Activated CD4-positive, alpha-beta T cell treated with anti-CD3 and anti-CD28 coated beads, Interleukin-2, amount 50 U/mL, for 24 hours (primary cell): ENCODE measurements around the gene FPR2.
A peak's percentile ranks its signal among the peaks of the same experiment; 100 is the strongest.

Experiments used
- DNase-seq, 2 donors: peaks; one replicate each; pipeline ENCODE4 v3.0.0-alpha.2; 2020; ENCODE audit warnings: low read depth in 1 of 2, low spot score in 1 of 2

Gene FPR2

DNA sequence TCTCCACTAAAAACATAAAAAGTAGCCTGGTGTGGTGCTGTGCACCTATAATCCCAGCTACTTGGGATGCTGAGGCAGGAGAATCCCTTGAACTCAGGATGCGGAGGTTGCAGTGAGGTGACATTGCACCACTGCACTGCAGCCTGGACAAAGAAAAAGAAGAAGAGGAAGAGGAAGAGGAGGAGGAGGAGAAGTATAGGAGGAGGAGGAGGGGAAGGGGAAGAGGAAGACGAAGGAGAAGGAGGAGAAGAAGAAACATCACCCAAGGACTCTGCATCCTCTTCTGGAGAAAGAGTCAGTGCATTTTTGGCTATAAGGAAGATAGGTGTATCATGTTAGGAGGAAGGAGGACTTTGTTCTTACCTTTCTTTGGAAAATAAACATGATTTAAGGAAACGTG lies 21.0 kb downstream of the FPR2 start:
- DNase-seq: no peak

DNA sequence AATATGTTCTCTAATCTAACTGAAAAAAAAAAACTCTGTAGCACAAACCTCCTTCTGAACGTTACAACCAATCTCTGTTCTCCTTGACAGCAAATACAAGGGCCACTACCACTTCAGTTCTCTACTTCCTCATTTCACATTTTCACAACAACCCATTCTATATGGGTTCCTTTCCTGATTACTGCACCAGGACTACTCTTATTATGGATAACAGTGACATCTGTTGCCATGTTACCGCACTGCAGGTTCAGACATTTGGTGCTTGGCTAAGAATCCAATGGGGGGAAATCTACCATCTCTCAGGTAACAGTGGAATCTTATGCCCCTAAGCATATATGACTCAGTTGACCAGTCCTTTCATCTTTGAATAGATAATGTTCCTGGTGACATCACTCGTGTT lies 22.4 kb downstream of the FPR2 start:
- no peak for DNase-seq

DNA sequence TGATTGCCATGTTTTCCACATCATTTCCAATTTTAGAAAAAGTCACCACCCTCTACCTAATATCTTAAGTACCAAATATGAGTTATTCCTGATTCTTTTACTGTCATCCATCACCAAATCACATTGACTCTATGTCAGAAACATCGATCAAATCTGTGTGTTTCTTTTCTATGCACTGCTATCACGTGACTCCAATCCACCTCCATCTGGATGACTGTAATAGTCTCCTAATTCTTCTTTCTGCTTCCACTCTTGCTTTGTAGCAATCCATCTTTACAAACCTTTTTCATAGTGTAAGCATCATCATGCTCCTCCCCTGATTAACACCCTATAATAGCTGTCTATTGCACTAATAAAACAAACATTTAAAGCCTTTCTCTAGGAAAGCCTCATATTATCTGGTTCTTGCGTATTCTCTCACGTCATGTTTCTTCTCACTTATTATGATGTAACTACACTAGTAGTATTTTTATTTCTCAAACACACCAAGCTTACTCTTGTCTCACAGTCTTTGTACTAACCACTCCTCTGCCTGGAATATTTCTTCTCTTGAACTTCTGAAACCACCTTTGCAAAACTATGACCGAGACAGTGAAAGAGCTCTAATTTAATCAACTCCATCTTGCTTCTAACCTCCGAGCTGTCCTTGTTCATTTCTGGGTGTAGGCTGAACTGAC lies 23.3 kb downstream of the FPR2 start:
- no peak for DNase-seq

DNA sequence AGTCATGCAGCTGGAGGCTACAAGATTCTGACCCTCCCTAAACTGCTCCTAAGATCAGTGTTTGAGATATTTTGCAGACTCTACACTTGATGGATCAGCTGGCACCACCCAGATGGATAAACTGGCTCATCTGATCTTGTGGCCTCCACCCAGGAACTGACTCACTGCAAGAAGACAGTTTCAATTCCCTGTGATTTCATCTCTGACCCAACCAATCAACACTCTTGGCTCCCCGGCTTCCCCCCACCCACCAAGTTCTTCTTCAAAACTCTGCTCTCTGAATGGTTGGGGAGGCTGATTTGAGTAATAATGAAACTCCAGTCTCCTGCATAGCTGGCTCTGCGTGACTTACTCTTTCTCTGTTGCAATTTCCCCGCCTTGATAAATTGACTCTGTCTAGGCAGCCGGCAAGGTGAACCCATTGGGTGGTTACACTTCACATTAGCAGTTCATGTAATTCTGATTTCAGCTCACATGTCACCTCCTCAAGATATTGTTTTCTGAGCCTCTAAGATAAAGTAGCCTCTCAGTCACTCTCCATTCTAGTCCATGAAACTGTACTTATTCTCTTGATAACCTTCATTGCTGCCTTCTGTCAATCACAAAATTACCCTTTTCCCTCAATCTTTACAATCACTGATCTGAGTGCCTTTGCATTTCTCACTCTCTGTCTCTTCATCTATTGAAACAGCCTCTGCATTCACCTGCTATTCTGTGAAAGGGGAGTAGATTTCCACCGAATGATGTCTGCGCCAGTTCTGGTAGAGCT lies 24.1 kb downstream of the FPR2 start:
- DNase-seq: peak; percentile 5 to 59

DNA sequence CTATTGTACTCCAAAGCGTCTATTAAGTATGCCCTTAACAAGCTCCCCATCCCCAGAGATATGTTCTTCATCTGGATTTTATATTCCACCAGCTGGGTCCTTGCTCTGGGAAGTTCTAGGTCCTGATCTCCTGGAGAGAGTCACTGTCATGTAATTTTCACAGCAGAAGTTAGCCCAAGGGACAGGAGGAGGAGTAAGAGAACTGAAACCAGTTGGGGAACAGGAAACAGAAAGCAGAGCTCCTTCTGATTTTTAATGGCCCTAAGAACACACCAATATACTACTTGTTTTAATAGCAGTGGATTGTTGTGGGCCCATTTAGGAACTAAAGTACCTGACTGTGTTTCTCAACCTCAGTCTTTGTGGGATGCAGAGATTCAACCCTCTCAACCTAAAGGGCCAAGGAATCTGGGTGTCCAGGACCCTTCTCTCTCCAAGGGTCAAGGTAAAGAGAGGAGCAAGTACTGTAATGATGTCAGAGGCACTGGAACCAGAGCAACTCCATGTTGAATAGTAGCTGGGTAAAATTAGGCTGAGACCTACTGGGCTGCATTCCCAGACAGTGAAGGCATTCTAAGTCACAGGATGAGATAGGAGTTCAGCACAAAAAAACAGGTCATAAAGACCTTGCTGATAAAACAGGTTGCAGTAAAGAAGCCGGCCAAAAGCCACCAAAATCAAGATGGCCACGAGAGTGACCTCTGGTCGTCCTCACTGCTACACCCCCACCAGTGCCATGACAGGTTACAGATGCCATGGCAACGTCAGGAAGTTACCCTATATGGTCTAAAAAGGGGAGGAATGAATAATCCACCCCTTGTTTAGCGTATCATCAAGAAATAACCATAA lies 25.9 kb downstream of the FPR2 start:
- no peak for DNase-seq

DNA sequence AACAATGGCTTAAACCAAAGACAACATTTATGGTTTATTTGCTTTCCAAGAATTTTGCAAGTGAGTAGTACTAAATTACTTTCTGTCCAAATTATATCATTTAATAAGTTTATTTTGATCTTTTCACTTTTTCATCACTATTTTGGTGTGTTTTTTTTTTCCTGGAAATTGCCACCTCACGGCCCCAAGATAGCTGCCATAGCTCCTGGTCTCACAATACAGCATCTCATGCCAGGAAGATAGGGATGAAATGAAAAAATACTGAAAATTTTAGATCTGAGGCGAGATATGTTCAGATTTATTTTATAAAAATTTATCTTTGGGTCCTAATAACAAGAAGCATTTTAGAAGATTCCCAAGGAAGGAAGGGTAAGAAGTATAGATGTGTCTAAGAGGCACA lies 27.0 kb downstream of the FPR2 start:
- DNase-seq: no peak

DNA sequence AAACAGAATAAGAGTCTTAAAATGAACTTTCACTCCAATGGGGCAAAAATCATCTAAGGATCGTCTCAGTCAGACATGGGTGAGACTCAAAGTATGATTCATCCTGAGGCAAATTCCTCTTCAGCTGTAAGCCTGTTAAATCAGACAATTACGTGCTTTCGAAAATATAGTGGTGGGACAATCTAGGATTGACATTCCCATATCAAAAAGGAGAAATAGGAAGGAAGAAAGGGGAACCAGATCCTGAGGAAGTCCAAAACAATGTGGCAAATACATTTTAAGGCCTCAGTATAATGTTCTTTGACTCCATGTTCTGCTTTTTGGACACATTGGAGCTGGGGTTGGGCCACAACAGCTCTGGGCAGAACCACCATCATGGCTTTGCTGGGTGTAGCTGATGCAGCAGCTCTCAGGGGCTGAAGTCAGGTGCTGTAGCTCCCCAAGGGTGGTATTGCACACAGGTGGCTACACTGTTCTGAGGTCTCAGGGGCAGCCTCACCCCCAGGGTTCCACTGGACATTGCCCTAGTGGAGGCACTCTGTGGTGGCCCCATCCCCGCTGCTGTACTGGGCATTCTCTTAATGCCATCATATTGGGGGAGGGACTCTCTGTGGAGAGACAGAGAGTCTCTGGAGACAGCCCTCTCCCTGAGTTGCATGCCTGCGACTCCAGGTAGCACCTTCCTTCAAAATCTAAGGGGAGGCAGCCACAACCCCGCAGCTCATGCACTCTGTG lies 28.2 kb downstream of the FPR2 start:
- DNase-seq: no peak

DNA sequence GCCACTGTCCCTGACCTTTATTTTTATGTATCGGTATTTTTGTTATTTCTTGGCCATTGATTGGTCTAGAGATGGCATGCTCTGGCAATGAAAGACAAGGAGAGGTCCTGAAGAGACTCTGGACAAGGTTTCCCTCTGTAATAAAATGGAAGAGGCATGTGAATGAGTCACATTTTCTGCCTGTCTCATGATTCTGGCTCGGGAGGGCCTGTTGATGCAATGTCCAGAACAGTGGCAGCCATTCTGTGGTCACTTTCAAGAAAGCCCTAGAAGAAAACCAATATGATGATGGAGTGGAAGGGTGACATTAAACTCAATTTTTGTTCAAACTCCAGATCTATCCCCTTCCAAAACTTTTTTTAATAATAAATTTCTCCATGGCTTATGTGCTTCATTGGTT lies 32.0 kb downstream of the FPR2 start:
- DNase-seq: no peak

DNA sequence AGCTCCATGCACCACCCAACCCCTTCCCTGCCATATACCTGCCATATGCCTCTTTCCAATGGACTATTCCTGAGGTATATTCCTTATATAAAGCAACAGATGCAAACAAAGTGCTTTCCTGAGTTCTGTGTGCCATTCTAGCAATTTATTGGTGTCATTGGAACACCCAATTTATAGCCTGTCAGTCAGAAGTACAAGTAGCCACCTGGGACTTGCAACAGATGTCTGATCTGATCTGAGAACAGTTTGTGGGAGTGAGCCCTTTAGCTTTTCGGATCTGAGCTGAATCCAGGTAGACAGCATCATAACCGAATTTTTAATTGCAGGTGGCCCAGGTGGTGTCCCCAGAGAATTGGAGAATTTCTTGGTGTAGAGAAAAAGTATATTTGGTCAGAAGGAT lies 33.0 kb downstream of the FPR2 start:
- DNase-seq: no peak

DNA sequence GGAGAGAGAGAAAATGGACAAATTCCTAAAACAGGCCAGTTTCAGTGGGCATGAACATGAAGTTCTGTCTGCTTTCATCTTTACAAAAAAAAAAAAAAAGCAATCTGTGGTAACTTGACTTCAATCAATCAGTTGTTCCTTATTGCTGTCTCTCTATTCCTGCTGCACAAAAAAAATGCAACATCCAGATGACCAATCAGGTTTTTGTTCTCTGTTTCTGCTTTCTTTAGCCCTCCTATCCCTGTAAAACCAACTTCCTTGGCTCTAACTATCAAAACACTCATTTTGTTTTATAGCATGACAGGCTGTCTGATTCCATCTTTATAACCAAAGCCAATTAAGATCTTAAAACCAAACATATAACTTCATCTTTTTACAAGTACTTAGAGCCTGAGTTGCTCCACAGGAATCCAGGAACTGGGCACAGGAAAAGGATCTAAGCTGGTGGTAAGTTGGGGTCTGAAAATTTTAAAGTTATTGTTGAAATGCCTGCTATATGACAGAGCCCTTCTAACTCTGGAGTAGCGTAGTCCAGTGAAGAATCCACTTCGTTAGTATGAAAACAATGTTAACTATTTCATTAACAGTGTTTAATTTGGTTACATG lies 34.0 kb downstream of the FPR2 start, which contains the start of gene FPR3:
Gene FPR3, plus strand, starts transcription at position 273 of the 606 bp plus-strand sequence. CDS start 28,592 bp downstream, outside the sequence.
- no peak for DNase-seq

DNA sequence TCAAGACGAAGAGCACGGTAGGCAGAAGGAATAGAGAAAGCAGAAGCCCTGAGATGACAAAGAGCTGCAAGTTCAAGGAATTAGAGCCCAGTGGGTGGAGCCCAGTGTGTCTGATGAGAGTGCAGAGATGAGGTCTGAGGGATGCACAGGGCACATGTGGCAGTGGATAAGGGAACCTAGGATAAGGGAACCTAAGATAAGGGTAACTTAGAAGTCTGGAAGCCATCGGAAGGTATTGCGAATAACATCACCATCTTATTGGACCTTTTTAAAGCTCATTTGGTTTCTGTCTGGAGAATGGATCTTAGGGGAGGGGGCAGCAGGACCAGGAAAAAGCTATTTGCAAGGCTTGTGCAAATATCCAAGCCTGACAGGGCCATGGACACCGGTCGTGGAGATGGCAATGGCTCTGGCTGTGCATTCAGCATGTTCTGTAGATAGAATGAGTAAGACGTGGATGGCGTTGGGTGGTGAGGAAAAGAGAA lies 35.3 kb downstream of the FPR2 start:
- DNase-seq: no peak

DNA sequence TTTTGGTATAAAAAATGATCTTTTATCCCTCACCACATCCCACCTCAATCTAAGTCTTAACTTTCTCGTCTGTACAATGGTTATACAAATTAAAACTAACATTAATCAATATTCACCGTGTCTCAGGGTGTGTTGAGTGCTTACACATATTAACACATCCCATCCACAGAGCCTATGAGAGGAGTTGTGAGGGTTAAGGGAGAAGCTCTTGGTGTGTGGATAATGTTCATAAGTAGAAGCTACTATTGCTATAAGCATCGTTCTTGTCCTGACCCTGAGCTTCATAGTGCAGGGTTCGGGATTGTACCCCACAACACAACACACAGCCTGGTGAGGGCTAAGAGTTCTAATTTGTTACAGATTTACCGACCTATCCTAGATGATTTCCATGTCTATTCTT lies 36.5 kb downstream of the FPR2 start:
- DNase-seq: no peak

DNA sequence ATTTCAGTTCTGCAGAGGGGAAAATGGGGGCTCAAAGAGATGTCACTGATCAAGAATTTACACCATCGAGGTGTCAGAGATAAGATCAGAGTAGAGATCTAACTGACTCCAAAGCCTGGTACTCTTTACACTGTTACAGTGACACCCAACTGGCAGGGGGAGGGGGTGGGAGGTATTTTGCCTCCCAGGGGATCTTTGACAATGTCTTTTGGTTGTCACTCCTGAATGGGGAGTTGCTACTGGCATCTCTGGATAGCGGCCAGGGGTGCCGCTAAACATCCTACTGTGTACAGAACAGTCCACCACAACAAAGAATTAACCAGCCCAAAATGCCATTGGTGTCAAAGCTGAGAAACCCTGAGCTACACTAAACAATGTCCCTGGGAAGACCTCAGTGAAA lies 37.1 kb downstream of the FPR2 start:
- no peak for DNase-seq

DNA sequence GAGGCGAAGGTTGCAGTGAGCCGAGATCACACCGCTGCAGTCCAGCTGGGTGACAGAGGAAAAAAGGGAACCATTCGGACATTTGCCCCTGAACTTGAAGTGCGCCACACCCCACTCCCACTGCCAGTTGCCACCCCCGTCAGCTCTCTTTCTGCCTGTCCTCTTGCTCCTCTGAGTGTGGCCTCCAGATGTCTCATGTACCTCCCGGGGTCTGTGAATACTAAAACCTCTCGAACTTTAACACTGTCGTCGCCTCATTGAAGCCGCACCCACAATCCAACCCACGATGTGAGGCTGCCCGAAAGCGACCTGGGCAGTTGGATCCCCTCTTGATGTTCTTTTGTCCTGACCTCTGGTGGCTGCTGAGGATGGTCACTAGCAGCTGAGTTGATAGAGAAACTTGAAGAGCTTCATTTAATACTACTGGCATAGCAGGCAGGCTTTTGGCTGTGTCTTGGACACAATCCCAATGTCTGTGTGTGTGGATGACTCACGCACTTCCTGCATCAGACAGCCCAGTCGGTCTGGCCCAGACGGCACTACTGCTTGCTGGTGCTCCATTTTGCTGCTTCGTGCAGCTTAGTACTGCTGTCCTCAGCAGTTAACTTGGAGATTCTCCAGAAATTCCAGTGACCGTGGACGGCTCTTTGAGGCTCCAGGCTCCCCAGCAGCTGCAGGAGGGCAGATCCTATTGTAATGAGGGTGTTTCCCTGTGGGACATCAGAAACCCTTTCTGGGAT lies 38.2 kb downstream of the FPR2 start:
- no peak for DNase-seq

DNA sequence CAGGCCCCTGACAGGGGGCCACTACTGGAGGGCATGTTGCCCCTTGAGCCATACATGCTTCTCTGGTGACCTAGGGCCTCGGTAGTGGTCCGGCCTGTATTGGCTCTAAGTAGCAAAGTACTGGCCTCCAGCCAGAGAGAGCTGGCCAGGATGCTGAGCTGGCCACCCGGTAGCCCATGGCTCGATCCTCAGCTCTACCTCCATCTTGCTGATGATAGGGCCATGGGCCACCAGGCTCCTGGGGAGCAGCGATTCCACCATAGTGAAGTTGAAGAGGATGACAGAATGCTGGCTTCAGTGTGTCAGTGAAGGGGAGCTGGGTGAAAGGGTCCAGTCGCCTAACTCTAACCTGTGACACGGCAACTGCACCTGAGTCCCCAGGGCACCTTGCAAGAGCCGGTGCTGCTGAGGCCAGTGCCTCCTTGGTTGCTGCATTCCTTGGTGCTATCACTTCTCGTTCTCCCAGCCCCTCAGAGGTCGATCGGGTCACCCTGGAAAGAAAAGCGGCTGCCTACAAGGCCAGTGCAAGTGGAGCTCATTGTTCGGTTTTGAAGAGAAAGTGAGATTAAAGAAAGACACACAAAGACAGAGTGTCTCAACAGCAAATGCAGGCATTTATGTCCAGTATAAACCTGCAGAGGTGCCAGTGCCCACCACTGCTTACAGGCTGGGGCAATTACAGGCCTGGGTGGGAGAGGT lies 38.9 kb downstream of the FPR2 start:
- DNase-seq: no peak

DNA sequence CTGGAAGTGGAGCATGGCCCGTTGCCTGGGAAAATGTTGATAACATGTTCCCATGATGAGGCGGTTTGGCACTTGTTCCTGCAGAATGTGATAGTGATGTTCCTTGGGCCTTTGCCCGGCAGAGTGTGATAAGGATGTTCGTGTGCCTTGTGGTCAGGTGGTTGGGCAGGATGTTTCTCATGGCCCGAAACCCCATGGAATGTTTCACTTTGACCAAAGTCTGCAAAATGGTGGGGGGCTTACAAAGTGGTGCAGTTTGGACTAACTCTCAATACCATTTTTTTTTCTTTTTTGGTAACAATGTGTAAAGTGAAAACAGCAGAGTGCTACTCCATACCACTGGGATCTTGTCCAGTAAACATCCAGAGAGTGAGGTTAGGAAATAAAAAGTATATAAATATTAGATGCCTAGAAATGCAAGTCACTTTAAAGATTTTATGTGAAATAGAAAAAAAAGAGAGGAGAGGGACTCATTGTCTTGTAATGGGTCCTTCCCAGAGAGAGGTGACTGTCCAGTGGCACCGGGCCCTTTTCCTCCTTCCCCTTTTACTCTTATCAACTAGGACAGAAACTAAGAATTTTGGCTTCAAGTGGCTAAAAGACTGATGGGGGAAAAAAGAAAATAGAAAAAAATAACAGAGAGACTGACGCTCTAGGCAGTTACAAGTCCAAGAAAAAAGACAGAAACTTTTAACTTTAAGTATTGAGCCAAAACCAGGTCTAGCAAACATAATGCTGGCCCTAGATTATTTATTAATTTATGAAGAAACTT lies 39.7 kb downstream of the FPR2 start:
- DNase-seq: no peak

DNA sequence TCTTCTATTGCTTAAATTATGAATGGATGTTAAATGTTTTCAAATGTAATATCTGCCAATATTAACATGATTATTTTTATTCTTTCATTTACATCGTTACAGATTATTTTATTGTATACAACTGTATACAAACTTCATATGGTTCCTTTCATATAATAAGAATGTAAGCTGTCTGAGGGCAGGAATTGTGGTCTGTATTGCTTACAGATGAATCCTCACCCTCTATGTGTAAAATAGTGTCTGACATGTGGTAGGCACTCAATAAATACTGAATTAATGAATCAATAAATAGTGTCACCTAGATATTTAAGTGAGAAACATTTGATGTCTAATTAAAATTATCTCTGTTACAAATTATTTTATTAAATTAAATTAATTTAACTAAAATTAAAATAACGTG lies 41.8 kb downstream of the FPR2 start:
- DNase-seq: no peak

DNA sequence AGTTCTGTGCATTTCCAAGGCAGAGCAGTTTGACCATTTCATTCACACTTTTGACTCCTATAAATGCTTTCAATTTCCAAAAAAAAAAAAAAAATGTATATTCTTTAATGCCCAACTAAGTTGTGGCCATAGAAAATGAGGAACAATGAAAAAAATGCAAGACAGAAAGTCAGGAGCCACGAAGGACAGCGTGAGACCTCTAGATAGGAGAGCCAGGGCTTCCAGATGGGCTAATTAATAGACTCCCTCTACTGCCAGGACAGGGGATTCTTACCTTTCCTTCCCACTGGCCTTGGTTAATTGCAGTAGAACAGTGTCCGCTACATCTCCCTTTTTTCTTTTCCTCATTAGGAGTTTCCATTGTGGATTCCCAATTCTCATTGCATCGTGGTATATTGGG lies 42.5 kb downstream of the FPR2 start:
- no peak for DNase-seq

DNA sequence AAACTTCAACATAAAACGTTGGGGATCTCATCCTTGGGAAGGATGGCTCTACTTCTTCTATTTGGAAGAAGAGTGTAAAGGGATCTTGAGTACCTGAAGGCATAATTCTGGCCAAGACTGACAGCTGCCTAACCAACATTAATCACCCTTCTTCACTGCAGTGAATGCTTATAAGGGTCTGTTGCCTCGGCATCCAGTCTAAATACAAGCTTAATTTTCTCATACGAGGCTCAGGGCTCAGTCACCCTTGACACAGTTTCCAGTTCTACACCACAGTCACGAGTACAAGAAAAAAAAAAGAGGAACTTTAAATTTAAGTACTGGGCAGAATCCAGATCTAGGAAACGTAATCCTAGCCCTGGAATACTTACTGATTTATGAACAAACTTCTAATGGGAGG lies 43.0 kb downstream of the FPR2 start:
- DNase-seq: no peak
